Measurements from ENCODE around the gene NMNAT2.

DNA sequence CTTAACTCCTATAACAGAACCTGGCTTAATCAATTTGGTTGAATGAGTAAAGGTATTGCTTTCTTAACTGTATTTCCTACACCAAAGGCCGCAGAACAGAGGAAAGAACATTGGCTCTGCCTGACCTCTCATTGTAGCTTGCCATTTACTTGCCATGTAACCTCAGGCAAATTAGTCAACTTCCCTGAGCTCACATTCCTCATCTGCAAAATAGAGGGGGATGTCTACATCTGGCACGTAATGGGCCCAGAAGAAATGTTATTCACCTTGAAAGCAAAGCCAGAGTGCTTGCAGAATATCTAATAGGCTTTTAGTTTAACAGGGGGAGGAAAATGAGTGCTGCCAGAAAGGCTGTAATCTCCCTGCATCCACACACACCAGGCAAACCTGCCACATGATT lies 187.8 kb downstream of the NMNAT2 start:
- TF ChIP-seq, protein P1, sequence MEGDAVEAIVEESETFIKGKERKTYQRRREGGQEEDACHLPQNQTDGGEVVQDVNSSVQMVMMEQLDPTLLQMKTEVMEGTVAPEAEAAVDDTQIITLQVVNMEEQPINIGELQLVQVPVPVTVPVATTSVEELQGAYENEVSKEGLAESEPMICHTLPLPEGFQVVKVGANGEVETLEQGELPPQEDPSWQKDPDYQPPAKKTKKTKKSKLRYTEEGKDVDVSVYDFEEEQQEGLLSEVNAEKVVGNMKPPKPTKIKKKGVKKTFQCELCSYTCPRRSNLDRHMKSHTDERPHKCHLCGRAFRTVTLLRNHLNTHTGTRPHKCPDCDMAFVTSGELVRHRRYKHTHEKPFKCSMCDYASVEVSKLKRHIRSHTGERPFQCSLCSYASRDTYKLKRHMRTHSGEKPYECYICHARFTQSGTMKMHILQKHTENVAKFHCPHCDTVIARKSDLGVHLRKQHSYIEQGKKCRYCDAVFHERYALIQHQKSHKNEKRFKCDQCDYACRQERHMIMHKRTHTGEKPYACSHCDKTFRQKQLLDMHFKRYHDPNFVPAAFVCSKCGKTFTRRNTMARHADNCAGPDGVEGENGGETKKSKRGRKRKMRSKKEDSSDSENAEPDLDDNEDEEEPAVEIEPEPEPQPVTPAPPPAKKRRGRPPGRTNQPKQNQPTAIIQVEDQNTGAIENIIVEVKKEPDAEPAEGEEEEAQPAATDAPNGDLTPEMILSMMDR (IDR thresholded peaks at IDR 0.05), result no peak
- TF ChIP-seq POLR2AphosphoS5 (IDR thresholded peaks at IDR 0.05) (no peak), EP300 (IDR thresholded peaks at IDR 0.05) (no peak)
